Activated CD8-positive, alpha-beta memory T cell treated with anti-CD3 and anti-CD28 coated beads for 1 hour (primary cell): ENCODE results near the gene TIMMDC1.
"Not testable (repeated sequence)": the region's sequence is repeated elsewhere in the genome, so short reads cannot be mapped to it uniquely, and the experiment has no call there.

Experiments
- DNase-seq, 2 donors: peaks; one replicate each; pipeline ENCODE4 v3.0.0-alpha.2; 2020; ENCODE audit warnings: low read depth in 1 of 2; ENCODE audit errors: extremely low read depth in 1 of 2

The TIMMDC1 gene

DNA sequence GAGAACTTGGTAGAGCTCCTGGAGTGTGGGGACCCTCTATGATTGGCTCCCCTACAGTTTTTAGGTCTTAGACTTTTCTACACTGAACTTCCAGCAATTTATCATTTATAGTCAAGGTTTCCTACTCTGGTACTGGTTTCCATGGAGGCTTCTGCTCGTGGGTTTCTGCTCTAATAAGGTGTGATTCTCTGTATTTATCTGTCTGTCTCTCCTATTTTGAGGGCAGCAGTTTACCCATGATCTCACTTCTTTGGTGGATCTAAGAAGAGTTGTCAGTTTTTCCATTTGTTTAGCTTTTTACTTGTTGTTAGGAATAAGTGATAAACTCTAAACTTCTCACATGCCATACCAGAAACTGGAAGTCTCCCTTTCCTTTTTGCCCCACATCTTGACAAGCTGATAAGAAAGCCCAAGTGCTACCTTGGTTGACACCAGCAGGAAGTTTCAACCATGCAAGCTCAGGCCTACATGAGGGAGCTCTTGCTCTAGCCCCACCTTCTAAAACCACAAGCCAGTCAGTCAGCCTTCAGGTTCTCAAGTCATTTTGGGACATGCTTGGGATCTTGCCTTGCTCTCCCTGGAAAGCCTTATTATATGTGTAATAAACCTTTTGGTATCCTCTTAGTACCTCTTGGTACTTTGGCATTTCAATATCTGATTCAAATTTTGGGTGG is 10.0 kb downstream of the TIMMDC1 start:
- DNase-seq: no peak

DNA sequence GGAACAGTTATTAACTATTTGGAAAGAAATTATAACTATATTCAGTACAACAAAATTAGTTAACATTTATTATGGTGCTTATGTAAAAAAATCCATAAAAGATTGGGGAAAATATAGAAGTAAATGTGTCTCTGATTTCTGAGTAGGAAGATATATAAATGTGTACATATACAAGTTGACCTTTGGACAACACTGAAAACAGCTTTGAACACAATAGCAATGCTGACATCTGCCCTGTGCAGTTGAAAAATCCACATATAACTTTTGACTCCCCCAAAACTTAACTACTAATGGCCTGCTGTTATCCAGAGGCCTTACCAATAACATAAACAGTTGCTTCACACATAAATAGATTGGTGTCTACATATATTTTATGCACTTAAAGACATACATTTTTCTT is 12.3 kb downstream of the TIMMDC1 start:
- DNase-seq: no peak

DNA sequence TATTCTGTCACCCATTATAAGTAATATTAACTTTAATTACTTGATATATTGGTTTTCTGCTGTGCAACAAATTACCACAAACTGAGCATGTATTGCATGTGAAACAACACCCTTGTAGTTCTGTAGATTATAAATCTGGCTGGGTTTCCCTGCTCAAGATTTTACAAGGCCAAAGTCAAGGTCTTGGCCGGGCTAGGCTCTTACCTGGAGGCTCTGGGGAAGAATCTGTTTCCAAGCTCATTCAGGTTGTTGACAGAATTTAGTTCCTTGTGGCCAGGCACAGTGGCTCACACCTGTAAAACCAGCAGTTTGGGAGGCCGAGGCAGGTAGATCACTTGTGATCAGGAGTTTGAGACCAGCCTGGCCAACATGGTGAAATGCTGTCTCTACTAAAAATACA is 16.3 kb downstream of the TIMMDC1 start:
- DNase-seq: no peak

DNA sequence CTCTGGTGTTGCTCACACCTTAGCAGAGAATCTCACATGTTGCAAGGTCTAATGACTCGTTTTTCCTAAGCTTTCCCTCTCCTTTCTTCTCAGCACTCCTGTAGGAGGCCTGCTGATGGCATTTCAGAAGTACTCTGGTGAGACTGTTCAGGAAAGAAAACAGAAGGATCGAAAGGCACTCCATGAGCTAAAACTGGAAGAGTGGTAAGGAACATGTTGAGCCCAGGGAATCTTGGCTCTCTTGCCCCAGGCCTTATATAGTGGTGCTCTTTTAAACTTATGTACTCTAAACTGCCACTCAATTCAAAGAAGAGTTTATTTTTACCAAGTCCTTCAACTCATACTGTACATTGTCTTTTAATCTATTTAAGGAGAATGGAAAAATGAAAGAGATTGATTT is 18.8 kb downstream of the TIMMDC1 start:
- no peak for DNase-seq

DNA sequence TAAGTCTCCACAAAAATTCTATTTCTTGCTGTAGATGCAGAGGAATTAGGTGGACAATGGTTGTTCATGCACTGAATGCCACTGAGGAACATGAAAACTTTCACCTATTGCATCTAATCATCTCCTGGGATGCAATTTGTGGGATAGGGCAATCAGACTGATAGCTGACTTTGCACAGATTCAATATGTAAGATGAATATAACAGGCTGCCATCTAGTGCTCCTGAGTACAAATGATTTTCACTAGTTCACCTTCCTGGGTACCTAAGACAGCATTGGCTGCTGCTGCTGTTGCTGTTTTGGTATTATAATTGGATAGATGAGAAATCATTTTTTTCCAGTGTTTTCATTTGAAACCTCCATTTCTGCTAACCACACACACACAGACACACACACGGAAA is 19.7 kb downstream of the TIMMDC1 start:
- no peak for DNase-seq

DNA sequence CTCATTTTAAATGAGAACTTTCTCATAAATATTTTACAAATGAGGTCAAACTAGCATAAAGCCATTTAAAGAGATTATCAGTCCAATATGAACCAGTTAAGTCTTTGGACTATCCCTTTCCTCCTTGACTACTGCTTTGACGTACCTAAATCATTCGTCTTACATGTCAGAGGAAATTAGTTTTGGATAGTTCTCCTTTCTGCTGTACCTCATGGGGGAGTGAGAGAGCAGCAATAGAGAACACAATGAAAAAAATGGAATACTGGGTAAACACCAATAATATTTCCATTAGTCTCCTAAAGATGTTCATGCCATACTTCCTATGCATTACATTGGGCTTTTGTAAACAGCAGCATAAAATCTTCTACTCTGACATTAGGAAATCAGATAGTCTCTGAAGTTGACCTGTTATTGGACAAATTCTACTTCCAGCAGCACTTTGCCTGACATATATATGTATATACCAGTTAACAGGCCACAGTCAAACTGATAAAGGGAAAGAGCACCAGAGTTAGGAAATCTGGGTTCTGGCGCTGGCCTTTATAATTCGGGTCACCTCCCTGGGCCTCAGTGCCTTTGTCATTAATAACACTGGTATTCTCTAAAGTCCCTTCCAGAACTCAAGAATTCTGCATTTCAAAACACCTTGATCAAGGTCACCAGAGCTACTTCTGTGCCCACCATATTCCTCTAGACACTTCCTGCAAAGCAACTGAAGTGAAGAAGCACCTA is 26.8 kb downstream of the TIMMDC1 start:
- DNase-seq: no peak

DNA sequence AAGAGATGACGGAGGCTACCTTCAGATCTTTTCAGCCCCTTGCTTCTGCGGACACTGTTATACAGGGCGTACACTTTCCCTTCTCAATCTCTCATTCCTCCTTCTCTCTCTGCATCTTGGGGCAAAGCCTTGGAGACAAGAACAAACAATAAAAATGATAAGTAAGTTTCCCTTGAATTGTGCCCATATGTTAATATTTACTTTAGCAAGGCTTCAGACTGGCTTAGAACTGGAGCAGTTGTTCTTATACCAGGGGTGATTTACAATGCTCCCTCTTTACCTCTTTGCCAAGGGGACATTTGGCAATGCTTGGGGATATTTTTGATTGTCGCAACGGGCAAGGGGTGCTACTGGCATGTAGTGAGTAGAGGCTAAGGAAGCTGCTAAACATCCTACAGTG is 29.4 kb downstream of the TIMMDC1 start:
- DNase-seq: no peak

DNA sequence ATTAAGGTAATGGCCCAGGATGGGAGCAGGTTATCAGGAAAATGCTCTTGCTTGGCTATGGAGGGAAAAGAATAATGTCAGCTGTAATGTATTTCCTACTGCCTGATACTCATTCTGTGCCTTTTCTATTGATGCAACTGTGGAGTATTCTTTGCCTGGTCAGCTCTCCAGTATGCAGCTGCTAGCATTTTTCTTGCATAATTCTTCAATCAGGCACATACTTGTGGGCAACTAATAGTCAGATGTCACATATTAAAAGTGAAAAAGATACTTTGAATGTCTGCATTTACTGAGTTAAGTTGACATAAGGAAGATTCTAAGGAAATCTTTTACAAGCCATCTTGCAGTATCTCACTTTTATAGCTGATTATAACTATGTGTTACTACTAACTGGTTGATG is 31.5 kb downstream of the TIMMDC1 start:
- no peak for DNase-seq

DNA sequence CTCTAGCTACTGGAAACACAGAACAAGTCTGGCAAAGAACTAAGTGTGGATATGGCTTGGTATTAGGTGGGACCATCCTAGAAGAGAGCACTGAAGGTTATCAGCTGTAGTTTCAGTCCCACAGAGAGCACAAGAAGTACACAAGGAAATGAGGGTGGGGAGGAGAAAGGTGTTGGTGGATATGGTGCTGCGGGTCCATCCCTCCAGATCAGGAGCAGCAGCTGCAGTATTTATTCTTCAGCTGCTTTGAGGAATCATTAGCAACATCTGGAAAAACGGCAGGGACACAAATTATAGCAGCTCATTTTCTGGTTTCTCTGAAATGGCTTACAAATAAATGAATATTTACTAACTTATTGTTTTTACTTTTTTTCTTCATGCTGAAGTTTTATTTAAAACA is 32.1 kb downstream of the TIMMDC1 start:
- no peak for DNase-seq

DNA sequence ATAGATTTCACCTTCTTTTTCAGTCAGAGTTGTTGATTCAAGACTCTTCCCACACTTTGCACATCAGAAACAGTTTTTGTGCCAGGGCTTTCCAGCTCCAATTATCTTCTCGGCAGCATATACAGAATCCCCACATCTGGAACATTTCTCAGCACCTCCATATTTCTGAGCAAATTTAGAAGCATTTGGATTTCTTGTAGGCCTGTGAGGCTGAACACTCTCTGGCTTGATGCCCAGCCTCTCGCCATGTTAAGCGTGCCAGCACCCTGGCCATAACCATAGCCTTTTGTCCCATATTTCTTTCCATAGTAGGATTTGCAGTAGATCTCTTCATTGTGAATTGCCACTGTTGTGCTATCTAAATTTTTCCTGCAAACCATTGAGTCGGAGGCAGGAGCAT is 32.8 kb downstream of the TIMMDC1 start:
- DNase-seq: no peak

DNA sequence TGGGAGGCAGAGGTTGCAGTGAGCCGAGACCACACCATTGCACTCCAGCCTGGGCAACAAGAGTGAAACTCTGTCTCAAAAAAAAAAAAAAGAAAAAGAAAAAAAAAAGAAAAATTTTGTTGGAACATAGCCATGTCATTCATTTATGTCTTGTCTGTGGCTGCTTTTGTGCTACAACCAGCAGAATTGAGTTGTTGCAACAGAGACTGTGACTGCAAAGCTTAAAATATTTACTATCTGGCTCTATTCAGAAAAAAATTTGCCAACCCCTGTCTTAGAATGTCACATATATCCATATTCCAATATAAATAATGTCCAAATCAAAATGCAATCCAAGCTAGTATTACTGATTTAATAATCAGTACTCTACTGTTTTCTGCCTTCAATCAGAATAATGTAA is 35.9 kb downstream of the TIMMDC1 start:
- no peak for DNase-seq

DNA sequence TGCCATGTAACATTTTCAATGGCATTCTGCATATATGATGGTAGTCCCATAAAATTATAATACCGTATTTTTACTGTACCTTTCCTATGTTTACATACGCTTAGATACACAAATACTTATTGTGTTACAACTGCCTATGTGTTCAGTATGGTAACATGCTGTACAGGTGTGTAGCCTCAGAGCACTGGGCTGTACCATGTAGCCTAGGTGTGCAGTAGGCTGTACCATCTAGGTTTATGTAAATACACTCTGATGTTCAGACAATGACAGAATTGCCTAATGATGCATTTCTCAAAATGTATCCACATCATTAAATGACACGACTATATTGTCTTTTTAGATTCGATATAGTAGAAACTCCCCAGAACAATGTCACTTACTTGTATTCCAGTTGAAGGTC is 38.4 kb downstream of the TIMMDC1 start:
- DNase-seq: no peak

DNA sequence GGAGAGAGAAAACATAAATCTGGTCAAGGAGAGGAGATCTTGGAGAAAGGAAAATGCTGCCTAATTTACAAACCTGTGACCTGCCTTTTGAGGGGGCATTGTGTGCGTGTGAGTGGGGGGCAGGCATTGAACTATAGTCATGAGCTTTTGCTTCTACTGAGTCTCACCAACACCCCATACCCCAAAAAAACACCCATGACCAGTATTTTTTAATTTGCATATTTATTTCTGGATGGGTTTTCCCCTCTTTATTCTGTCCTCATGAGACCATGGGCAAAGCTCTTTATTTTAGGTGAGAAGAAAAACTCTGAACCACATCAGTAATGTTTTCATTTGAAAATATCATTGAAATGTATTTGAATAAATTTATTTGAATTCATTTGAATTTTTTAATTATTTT is 40.4 kb downstream of the TIMMDC1 start:
- no peak for DNase-seq

DNA sequence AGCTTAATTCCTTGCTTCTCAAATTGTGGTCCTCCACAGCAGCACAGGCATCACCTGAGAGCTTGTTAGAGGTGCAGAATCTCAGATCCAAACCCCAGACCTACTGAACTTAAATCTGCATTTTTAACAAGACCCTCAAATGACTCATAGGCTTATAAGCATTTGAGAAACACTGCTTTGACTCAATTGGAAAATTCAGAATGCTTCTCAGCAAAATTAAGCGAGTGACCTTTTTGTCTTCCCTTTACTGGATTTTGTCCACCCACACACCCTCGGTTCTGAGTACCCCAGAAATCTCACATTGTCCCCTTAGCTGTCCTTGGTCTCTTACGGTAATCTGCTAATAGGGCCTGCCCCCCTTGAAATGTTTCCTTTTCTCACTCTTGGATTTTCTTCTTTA is 43.2 kb downstream of the TIMMDC1 start:
- DNase-seq: no peak

DNA sequence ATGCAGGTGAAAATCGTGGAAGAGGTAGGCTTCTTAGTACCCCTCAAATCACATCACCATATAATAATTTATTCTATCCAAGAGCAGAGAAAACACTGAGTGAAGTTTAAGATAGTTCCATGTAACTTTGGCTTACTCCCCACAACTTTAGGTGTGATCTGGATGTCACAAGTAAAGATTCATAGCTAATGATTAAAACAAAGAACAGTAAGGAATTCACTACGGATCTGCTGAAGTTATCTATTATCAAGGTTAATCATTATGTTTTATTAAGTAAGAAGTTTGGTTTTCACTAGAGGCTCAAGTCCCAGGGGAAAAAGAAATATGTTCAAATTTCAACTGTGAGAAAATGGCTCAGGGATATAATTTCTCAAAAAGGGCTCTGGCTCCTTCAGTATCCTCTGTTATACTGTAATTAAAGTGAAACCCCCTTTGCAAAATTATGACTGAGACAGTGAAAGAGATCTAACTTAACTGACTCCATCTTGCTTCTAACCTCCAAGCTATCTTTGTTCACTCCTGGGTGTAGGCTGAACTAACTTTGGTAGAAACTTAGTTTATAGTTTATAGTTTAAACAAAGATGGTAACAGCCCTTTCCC is 43.9 kb downstream of the TIMMDC1 start:
- no peak for DNase-seq

DNA sequence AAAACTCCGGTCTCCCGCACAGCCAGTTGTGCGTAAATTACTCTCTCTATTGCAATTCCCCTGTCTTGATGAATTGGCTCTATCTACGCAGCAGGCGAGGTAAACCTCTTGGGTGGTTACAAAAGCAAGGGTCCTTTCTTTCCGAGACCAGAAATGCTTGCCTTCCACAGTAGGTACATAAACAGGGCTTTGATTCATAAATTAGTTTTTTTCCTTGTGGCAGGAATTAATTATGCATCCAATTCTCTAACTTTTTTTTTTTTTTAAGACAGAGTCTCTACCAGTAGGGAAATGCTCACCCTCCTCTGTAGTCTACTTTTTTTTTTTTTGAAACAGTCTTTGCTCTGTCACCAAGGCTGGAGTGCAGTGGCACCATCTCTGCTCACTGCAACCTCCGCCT is 44.8 kb downstream of the TIMMDC1 start:
- DNase-seq: no peak

DNA sequence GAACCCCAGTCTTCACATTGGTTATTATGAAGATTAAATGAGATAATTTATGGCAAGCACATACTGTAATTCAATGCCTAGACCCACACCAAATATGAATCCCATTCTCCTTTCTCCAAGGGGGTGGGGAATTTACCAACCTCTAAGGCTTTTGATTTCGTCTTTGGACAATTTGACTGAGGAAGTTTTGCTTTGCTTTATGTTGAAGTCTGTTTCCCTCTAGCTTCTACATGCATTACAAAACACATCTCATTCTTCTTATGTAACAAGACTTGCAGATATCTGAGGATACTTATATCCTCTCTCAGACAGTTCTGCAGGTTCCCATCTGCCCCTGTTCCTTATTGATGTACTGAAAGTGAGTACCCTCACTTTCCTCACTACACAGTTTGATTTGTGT is 48.9 kb downstream of the TIMMDC1 start:
- DNase-seq: no peak

DNA sequence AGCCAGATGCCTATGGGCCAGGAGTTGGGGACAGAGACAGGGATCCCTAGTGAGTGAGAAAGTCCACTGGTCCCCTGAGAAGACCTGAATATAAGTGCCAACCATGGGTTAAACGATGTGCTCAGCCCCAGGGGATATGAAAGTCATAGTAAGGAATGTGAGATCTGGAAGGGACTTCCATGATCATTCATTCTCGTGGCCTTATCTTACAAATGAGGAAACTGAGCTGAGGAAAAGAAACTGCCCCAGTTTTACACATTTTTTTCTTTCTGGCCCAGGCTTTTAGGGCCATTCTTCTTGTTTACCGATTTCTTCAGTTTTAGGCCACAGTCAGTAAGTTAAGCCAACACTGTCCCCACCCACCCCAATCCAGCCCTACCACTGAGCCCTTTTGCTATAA is 50.0 kb downstream of the TIMMDC1 start:
- DNase-seq: no peak

DNA sequence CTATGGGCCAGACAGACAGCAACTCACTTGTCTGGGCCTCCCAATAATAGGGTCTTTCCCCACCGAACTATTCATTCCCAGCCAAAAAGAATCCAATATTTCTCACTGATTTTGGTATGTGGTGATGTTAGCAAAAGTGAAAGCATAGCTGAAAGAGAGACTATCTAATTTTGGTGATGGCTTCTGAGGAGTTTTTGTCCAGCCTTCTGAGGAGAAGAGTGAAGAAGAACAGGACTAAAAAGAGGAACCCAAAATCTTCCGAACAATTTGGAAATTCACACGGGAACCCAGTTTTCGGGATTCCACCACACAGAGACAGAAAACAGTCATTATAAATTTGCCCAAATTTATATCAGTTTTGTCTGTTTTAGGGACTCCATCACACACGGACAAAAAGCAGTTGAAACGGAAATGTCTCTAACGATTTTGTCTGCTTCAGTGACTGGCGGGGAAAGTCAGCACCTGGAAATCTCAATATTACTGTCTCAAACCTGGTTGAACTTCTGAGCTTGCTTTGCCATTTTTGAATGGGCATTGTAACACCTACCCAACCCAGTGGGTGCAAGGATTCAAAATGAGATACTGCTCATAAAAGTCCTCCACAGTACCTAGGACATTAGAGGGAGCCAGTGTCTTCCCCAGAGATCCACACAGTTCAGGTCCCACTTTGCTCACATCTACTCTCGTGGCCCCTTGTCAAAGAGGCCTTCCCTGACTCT is 52.0 kb downstream of the TIMMDC1 start:
- no peak for DNase-seq

DNA sequence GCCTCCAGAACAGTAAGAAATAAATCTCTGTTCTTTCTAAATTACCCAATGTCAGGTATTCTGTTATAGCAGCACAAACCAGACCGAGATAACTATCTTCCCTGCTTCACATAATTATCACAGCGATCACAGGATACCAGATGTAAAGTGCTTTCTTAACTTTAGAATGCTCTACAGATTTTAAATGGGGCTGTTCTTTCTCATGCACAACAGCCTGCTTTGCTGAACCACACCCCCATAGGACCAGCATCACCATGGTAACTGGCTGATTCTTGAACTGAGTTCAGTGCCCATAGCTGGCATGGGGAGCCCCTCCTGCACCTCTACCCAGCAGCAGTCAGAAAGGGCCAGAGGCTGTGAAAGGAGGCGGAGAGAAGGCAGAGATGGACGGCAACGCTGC is 53.3 kb downstream of the TIMMDC1 start:
- no peak for DNase-seq

DNA sequence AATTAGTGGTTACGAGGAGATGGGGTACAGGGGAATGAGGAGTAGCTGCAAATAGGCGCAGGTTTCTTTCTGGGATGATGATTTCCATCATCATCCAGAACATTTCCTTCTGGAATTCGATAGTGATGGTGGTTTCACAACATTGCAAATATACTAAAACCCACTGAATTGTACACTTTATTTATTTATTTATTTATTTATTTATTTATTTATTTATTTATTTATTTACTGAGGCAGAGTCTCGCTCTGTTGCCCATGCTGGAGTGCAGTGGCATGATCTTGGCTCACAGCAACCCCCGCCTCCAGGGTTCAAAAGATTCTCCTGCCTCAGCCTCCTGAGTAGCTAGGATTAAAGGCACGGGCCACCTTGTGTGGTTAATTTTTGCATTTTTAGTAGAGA is 54.6 kb downstream of the TIMMDC1 start:
- DNase-seq: not testable (repeated sequence)
